ENCODE measurements around the gene PDCL3.

PDCL3 gene

DNA sequence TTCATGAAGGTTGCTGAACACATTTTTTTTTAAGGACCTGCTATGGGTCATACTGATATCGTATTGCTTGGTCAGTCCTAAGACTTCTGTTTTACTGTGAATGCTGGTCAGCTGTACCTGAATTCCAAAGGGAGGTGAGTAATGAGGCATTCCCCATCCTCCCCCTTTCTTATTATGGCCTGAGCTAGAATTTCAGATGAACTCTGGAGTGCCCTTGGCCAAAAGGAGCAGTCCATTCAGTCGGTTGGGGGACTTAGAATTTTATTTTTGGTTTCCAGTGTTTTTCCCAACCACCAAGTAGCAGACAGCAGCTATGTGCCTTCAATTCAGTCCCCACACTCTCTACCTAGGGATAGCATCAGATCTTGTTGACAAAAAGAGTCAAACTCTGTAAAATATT is 26.9 kb upstream of the PDCL3 start:
- TF ChIP-seq SP1 (IDR thresholded peaks at IDR 0.05) (no peak), NFRKB (IDR thresholded peaks at IDR 0.05) (no peak), ARNT (IDR thresholded peaks at IDR 0.05) (no peak), FOXK2 (IDR thresholded peaks at IDR 0.05) (no peak), LEF1 (IDR thresholded peaks at IDR 0.05; ENCODE audit: borderline replicate concordance) (no peak), BHLHE40 (IDR thresholded peaks at IDR 0.05; ENCODE audit: borderline replicate concordance) (no peak), ELF4 (IDR thresholded peaks at IDR 0.05) (no peak), SUZ12 (IDR thresholded peaks at IDR 0.05) (no peak), HDGF (IDR thresholded peaks at IDR 0.05; ENCODE audit: borderline replicate concordance) (no peak), FOXA1 (IDR thresholded peaks at IDR 0.05) (no peak), ZNF384 (IDR thresholded peaks at IDR 0.05) (no peak), L3MBTL2 (conservative IDR thresholded peaks at IDR 0.05) (no peak), TARDBP (IDR thresholded peaks at IDR 0.05) (no peak), CTBP1 (IDR thresholded peaks at IDR 0.05; ENCODE audit: borderline replicate concordance) (no peak), FOXM1 (IDR thresholded peaks at IDR 0.05; ENCODE audit: borderline replicate concordance) (no peak)
- TF ChIP-seq, protein P1, sequence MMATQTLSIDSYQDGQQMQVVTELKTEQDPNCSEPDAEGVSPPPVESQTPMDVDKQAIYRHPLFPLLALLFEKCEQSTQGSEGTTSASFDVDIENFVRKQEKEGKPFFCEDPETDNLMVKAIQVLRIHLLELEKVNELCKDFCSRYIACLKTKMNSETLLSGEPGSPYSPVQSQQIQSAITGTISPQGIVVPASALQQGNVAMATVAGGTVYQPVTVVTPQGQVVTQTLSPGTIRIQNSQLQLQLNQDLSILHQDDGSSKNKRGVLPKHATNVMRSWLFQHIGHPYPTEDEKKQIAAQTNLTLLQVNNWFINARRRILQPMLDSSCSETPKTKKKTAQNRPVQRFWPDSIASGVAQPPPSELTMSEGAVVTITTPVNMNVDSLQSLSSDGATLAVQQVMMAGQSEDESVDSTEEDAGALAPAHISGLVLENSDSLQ (IDR thresholded peaks at IDR 0.05), result no peak
- DNase-seq (ENCODE audit: extremely low spot score), result no peak
- ChIA-PET POLR2A (no interaction called here), CTCF (no interaction called here)

DNA sequence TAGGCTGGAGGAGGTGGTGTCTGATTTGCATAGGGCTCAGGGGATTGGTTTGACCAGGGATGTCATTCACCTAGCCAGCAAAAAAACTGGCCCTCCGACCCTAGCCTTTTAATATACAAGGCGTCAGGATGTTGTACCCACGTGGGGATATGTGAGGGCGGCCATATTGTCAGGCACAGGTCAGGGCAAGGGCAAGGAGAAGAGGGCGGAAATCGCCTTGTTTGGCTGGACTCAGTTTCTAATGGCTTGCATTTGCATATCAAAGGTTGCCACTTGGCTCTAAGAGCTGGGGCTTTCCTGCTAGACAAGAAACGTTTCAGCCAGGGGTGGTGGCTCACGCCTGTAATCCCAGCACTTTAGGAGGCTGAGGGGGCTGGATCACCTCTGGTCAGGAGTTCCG is 24.9 kb upstream of the PDCL3 start:
- CTCF ChIA-PET, result no interaction called here
- TF ChIP-seq FOXA1 (IDR thresholded peaks at IDR 0.05) (no peak), CTBP1 (IDR thresholded peaks at IDR 0.05; ENCODE audit: borderline replicate concordance) (no peak), FOXK2 (IDR thresholded peaks at IDR 0.05) (no peak), LEF1 (IDR thresholded peaks at IDR 0.05; ENCODE audit: borderline replicate concordance) (no peak), HDGF (IDR thresholded peaks at IDR 0.05; ENCODE audit: borderline replicate concordance) (no peak), ZNF384 (IDR thresholded peaks at IDR 0.05) (no peak), ELF4 (IDR thresholded peaks at IDR 0.05) (no peak)
- no peak for DNase-seq (ENCODE audit: extremely low spot score)
- POLR2A ChIA-PET, result no interaction called here

DNA sequence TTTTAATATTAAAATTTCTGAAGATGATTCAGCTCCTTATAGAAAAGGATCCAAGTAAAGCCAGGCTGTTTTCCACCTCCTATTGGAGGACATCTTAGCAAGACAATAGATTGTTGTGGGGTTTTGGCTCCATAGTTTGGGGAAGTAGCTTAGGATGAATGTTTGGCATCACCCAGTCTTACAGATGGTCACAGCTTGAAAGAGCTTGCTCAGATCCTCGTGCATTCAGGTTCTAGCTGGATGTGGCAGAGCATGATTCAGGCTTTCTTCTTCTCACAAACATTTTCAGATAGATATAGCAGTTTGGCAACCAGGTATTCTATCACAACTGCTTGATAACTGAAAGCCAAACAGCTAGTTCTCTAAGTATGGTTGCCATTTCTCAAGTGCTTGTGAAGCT is 23.6 kb upstream of the PDCL3 start:
- POLR2A ChIA-PET, result interaction anchor here (1.3 kb wide), 1 partner anchor 23 kb away, joined by 5 read pairs; the partner anchor contains the start of gene PDCL3
- DNase-seq (ENCODE audit: extremely low spot score), result no peak
- TF ChIP-seq CTBP1 (IDR thresholded peaks at IDR 0.05; ENCODE audit: borderline replicate concordance) (no peak), L3MBTL2 (conservative IDR thresholded peaks at IDR 0.05) (no peak), SUZ12 (IDR thresholded peaks at IDR 0.05) (no peak), BHLHE40 (IDR thresholded peaks at IDR 0.05; ENCODE audit: borderline replicate concordance) (no peak), ARNT (IDR thresholded peaks at IDR 0.05) (no peak), FOXM1 (IDR thresholded peaks at IDR 0.05; ENCODE audit: borderline replicate concordance) (no peak), FOXA1 (IDR thresholded peaks at IDR 0.05) (no peak), SP1 (IDR thresholded peaks at IDR 0.05) (no peak), ZNF384 (IDR thresholded peaks at IDR 0.05) (no peak), FOXK2 (IDR thresholded peaks at IDR 0.05) (no peak), LEF1 (IDR thresholded peaks at IDR 0.05; ENCODE audit: borderline replicate concordance) (no peak), TARDBP (IDR thresholded peaks at IDR 0.05) (no peak), NFRKB (IDR thresholded peaks at IDR 0.05) (no peak), ELF4 (IDR thresholded peaks at IDR 0.05) (no peak), HDGF (IDR thresholded peaks at IDR 0.05; ENCODE audit: borderline replicate concordance) (no peak)
- TF ChIP-seq, protein P1 (IDR thresholded peaks at IDR 0.05), result no peak
- CTCF ChIA-PET, result no interaction called here

DNA sequence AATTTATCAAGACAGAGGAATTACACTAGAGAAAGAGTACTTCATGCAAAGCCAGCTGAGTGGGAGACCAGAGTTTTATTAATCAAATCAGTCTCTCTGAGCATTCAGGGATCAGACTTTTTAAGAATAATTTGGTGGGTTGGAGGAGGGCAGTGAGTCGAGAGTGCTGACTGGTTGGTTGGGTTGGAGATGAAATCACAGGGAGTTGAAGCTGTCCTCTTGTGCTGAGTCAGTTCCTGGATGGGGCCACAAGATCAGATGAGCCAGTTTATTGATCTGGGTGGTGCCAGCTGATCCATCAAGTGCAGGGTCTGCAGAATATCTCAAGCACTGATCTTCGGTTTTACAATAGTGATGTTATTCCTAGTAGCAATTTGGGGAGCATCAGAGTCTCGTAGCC is 21.4 kb upstream of the PDCL3 start:
- no peak for DNase-seq (ENCODE audit: extremely low spot score)
- ChIA-PET POLR2A (interaction anchor here (0.6 kb wide), 1 partner anchor 262 kb away, joined by 4 read pairs; no protein-coding TSS in a partner anchor), CTCF (no interaction called here)
- TF ChIP-seq SUZ12 (IDR thresholded peaks at IDR 0.05) (no peak), CTBP1 (IDR thresholded peaks at IDR 0.05; ENCODE audit: borderline replicate concordance) (no peak), LEF1 (IDR thresholded peaks at IDR 0.05; ENCODE audit: borderline replicate concordance) (no peak), FOXM1 (IDR thresholded peaks at IDR 0.05; ENCODE audit: borderline replicate concordance) (no peak), ELF4 (IDR thresholded peaks at IDR 0.05) (no peak), SP1 (IDR thresholded peaks at IDR 0.05) (no peak), ZNF384 (IDR thresholded peaks at IDR 0.05) (no peak), NFRKB (IDR thresholded peaks at IDR 0.05) (no peak), L3MBTL2 (conservative IDR thresholded peaks at IDR 0.05) (no peak), FOXK2 (IDR thresholded peaks at IDR 0.05) (no peak), TARDBP (IDR thresholded peaks at IDR 0.05) (no peak), FOXA1 (IDR thresholded peaks at IDR 0.05) (no peak), HDGF (IDR thresholded peaks at IDR 0.05; ENCODE audit: borderline replicate concordance) (no peak), ARNT (IDR thresholded peaks at IDR 0.05) (no peak), BHLHE40 (IDR thresholded peaks at IDR 0.05; ENCODE audit: borderline replicate concordance) (no peak)
- TF ChIP-seq, protein P1 (IDR thresholded peaks at IDR 0.05), result no peak

DNA sequence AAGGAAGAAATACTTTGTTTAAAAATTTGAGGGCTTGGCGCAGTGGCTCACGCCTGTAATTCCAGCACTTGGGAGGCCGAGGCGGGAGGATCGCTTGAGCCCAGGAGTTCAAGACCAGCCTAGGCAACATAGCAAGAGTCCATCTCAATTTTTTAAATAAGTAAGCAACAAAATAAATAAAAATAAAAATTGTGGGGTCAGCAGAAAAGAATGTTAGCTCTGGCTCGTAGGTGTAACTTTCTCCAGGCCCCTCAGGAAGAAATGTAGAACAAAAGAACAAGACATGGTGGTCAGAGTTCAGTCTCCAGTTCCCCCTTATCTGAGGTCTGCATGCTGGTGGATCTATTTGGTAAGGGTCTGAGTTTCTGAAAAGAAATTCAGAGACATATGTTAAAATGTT is 20.4 kb upstream of the PDCL3 start:
- CTCF ChIA-PET, result no interaction called here

More for the DNA sequence above, 20.4 kb upstream of the PDCL3 start:
- DNase-seq (ENCODE audit: extremely low spot score), result no peak
- POLR2A ChIA-PET, result no interaction called here
- no peak for TF ChIP-seq L3MBTL2 (conservative IDR thresholded peaks at IDR 0.05)
- TF ChIP-seq SUZ12 (IDR thresholded peaks at IDR 0.05), result no peak
- TF ChIP-seq SP1 (IDR thresholded peaks at IDR 0.05), result no peak
- no peak for TF ChIP-seq CTBP1 (IDR thresholded peaks at IDR 0.05; ENCODE audit: borderline replicate concordance)
- TF ChIP-seq FOXA1 (IDR thresholded peaks at IDR 0.05), result no peak
- TF ChIP-seq TARDBP (IDR thresholded peaks at IDR 0.05), result no peak
- no peak for TF ChIP-seq LEF1 (IDR thresholded peaks at IDR 0.05; ENCODE audit: borderline replicate concordance)
- no peak for TF ChIP-seq BHLHE40 (IDR thresholded peaks at IDR 0.05; ENCODE audit: borderline replicate concordance)
- TF ChIP-seq ELF4 (IDR thresholded peaks at IDR 0.05), result no peak
- no peak for TF ChIP-seq FOXK2 (IDR thresholded peaks at IDR 0.05)
